PC-3 (cell line): ENCODE data around the gene TMEM9B.

Source experiments
- EZH2 ChIP-seq: fragments of 300-600 bp; sonication (generic); IDR thresholded peaks from one replicate; pipeline ENCODE4 v1.6.1; 2017; ENCODE audit warnings: antibody characterized with exemption, mild to moderate bottlenecking, low read length; ENCODE audit not compliant: unreplicated experiment
- EZH2phosphoT487 ChIP-seq: fragments of 300-600 bp; sonication (generic); IDR thresholded peaks from 2 replicates; pipeline ENCODE4 v1.6.1; 2018; ENCODE audit warnings: mild to moderate bottlenecking, antibody characterized with exemption, low read length, borderline replicate concordance
- TF ChIP-seq, protein P1 (sequence below): fragments of 300-600 bp; sonication (generic); conservative IDR thresholded peaks from 2 replicates; pipeline ENCODE4 v1.5.1; 2017; ENCODE audit warnings: antibody characterized with exemption, low read depth, mild to moderate bottlenecking, low read length

DNA sequence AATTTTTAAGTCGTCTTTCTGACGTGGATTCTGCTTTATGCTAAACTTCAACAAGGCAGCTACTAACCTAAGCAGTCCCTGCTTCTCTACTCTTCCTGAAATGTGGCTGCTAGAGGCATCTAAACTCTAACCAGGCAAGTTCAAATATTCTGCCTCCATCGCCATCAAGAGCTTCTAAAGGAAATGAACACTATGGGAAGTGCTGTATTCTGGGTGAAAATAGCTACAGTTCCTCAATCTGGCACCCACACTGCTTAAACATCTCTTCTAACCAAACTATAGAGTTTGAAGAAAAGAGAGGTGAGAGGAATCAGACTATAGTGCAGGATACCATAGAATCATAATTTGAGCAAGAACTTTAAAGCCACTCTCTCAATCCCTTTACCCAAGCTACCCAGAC is 33.2 kb upstream of the TMEM9B start:
- TF ChIP-seq EZH2 (no peak), EZH2phosphoT487 (no peak)
- TF ChIP-seq, protein P1, sequence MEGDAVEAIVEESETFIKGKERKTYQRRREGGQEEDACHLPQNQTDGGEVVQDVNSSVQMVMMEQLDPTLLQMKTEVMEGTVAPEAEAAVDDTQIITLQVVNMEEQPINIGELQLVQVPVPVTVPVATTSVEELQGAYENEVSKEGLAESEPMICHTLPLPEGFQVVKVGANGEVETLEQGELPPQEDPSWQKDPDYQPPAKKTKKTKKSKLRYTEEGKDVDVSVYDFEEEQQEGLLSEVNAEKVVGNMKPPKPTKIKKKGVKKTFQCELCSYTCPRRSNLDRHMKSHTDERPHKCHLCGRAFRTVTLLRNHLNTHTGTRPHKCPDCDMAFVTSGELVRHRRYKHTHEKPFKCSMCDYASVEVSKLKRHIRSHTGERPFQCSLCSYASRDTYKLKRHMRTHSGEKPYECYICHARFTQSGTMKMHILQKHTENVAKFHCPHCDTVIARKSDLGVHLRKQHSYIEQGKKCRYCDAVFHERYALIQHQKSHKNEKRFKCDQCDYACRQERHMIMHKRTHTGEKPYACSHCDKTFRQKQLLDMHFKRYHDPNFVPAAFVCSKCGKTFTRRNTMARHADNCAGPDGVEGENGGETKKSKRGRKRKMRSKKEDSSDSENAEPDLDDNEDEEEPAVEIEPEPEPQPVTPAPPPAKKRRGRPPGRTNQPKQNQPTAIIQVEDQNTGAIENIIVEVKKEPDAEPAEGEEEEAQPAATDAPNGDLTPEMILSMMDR, result no peak
